ENCODE data around the gene ARSD.
"Not testable (repeated sequence)": the region's sequence is repeated elsewhere in the genome, so short reads cannot be mapped to it uniquely, and the experiment has no call there.

DNA sequence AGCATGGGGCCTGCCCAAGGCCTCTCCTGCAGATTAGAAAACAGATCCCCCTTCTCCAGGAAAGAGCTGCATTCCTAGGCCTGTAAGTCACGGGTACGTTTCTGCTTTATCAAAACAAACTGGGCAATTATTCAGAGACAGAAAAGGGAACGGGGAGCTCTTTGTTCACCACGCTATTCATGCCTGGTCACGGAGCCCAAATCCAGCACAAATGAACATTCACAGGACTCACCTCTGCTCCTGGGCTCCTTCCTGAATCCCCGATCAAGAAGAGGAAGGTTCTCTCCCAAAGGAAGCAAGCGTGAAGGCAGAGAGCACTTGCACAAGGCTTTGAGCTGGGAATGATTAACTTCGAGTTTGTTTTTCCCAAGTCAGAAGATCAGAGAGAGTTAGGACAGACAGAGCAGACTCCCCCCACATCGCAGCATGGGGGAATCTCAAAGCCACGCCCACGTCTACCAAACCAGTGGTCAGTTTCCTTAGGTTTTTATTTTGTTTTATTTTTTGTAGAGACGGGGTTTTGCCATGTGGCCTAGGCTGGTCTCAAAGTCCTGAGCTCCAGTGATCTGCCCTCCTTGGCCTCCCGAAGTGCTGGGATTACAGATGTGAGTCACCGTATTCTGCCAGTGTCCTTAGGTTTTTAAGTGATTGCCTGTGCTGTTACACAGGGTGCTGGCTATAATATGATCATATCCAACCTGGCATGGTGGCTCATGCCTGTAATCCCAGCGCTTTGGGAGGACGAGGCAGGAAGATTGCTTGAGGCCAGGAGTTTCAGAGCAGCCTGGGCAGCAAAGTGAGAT, 35.1 kb upstream of the ARSD start:
- TF ChIP-seq, protein P1, sequence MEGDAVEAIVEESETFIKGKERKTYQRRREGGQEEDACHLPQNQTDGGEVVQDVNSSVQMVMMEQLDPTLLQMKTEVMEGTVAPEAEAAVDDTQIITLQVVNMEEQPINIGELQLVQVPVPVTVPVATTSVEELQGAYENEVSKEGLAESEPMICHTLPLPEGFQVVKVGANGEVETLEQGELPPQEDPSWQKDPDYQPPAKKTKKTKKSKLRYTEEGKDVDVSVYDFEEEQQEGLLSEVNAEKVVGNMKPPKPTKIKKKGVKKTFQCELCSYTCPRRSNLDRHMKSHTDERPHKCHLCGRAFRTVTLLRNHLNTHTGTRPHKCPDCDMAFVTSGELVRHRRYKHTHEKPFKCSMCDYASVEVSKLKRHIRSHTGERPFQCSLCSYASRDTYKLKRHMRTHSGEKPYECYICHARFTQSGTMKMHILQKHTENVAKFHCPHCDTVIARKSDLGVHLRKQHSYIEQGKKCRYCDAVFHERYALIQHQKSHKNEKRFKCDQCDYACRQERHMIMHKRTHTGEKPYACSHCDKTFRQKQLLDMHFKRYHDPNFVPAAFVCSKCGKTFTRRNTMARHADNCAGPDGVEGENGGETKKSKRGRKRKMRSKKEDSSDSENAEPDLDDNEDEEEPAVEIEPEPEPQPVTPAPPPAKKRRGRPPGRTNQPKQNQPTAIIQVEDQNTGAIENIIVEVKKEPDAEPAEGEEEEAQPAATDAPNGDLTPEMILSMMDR (optimal IDR thresholded peaks at IDR 0.05 in 1 of 3, IDR thresholded peaks at IDR 0.05 in 1 of 3, conservative IDR thresholded peaks at IDR 0.05 in 1 of 3; ENCODE audit: extremely low read depth in 1 of 3, insufficient read depth in 2 of 3, low read length in 3 of 3): not testable (repeated sequence)
- not testable (repeated sequence) for TF ChIP-seq EZH2 (IDR thresholded peaks at IDR 0.05; ENCODE audit: low read length)
